Measurements from ENCODE around the gene SYNC.
"Not testable (repeated sequence)": the region's sequence is repeated elsewhere in the genome, so short reads cannot be mapped to it uniquely, and the experiment has no call there.

The SYNC gene

DNA sequence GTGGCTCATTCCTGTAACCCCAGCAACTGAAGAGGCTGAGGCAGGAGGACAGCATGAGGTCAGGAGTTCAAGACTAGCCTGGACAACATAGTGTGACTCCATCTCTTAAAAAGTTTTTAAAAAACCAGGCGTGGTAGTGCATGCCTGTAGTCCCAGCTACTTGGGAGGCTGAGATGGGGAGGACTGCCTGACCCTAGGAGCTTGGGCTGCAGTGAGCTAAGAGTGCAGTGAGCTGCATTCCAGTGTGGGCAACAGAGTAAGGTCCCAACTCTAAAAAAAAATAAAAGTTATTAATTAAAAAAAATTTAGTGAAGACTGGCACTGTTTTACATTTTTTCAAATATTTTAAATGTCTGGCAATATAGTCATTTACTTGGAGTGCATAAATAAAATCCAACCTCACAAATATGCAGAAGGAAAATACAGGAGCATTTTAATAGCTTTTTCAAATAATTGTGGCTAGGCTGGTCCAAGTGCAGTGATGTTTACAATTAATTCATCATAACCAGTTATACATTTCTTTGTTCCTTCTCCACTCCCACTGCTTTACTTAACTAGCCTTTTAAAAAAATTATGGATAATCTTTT lies 63.0 kb downstream of the SYNC start:
- DNase-seq = no peak

DNA sequence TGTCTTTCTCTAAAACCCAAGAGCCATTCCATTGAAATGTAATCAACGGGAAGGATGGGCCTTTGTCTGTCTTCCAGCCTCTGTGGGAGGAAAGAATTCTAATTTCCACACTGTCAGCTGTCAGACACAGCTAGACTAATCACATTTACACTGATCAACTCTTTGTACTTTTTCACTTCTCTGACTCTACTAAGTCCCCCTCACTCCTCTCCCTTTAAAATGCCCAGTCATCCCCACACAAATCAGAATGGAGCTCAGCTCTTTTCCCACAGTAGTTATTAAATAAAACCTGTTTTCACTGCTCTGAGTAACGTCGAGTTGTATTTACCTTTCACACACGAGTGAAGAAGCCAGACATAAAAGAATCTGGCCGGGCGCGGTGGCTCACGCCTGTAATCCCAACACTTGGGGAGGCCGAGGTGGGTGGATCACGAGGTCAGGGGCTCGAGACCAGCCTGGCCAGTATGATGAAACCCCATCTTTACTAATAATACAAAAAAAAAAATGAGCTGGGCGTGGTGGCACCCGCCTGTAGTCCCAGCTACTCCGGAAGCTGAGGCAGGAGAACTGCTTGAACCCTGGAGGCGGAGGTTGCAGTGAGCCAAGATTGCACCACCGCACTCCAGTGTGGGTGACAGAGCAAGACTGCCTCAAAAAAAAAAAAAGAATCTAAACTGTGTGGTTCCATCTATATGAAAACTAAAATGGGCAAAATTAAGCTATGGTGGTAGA lies 65.5 kb downstream of the SYNC start:
- no peak for DNase-seq

DNA sequence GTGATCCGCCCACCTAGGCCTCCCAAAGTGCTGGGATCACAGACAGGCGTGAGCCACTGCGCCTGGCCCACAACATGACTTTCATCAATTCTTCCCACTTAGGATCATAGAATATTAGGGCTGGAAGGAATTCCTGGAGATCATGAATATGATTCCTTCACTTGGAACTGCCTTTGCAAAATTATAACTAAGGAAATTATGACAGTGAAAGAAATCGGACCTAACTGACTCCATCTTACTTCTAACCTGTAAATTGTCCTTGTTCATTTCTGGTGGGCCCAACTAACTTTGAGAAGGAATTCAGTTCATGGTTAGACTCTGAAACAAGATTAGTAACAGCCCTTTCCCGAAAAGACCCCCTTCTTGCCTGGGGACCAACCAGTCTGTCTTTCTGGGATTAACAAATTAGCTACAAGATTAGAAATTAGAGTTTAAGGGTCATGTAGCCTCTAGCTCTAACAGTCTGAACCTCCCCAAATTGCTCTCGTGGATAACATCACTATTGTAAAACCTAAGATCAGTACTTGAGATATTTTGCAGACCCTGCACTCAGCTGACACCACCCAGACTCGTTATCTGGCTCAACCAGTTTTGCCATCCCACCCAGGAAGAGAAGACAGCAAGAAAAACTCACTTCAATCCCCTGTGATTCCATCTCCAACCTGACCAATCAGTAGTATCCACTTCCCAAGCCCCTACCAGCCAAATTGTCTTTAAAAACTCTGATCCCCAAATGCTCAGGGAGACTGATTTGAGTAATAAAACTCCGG lies 66.9 kb downstream of the SYNC start:
- DNase-seq = no peak

DNA sequence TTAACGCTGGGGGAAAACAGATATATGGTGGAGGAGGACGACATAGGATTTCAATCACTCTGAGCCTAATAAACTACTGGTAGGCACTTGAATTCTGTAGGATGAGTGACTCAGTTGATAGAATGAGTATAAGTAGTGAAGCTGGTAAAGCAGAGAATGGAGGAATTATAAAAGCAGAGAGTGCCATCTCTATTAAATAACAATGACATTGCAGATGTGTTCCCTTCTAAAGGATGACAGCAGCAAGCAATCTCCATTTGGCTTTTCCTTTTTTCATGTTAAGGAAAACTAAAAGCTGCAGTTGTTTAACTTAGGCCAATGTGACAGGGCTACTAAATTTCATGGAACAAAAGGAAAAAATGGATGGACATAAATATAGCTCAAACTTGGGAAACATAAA lies 69.7 kb downstream of the SYNC start:
- DNase-seq = no peak

DNA sequence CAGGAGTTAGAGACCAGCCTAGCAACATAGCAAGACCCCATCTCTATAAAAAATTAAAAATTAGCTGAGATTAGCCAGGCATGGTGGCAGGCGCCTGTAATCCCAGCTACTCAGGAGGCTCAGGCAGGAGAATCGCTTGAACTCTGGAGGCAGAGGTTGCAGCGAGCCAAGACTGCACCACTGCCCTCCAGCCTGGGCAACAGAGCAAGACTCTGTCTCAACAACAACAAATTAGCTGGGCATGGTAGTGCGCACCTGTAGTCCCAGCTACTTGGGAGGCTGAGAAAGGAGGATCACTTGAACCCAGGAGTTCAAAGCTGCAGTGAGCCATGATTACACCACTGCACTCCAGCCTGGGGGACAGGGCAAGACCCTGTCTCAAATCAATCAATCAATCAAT lies 72.4 kb downstream of the SYNC start:
- DNase-seq = not testable (repeated sequence)
